Osteocyte (in vitro differentiated cells): ENCODE data around the gene TMEM87B. TPM values are rescaled to one million over a fixed set of nuclear protein-coding genes. Genes with fewer than 3 reads are reported as not detected.
"Not testable (repeated sequence)": the region's sequence is repeated elsewhere in the genome, so short reads cannot be mapped to it uniquely, and the experiment has no call there.

Source experiments
- DNase-seq: peaks from one replicate; pipeline ENCODE4 v3.0.0; 2021; ENCODE audit warnings: mixed read lengths; ENCODE audit not compliant: unreplicated experiment; ENCODE audit errors: extremely low spot score
- H3K27ac Mint-ChIP-seq: one replicate; pipeline ENCODE4 v1.8.0; 2021; ENCODE audit warnings: mild to moderate bottlenecking, mixed read lengths; ENCODE audit not compliant: unreplicated experiment
- H3K27me3 Mint-ChIP-seq: one replicate; pipeline ENCODE4 v1.8.0; 2021; ENCODE audit warnings: mixed read lengths; ENCODE audit not compliant: unreplicated experiment
- H3K36me3 Mint-ChIP-seq: one replicate; pipeline ENCODE4 v1.8.0; 2021; ENCODE audit warnings: mixed read lengths; ENCODE audit not compliant: unreplicated experiment
- H3K4me1 Mint-ChIP-seq: one replicate; pipeline ENCODE4 v1.8.0; 2021; ENCODE audit warnings: mixed read lengths; ENCODE audit not compliant: unreplicated experiment
- H3K4me3 Mint-ChIP-seq: one replicate; pipeline ENCODE4 v1.8.0; 2021; ENCODE audit warnings: mild to moderate bottlenecking, moderate library complexity, mixed read lengths; ENCODE audit not compliant: unreplicated experiment
- H3K9me3 Mint-ChIP-seq: one replicate; pipeline ENCODE4 v1.8.0; 2021; ENCODE audit warnings: mixed read lengths; ENCODE audit not compliant: unreplicated experiment
- total RNA-seq: library from RNA; stranded (reverse); gene quantifications from 2 replicates; pipeline ENCODE4 v1.2.1, GENCODE V29; 2021
- TF ChIP-seq, protein P1 (sequence below): fragments of 200-600 bp; sonication (generic); IDR thresholded peaks from 2 replicates; pipeline ENCODE4 v1.5.0; 2021; ENCODE audit warnings: antibody characterized with exemption, mild to moderate bottlenecking, moderate library complexity

TMEM87B gene
- total RNA-seq, 1 donor from 2014 or later = 10.4 TPM

DNA sequence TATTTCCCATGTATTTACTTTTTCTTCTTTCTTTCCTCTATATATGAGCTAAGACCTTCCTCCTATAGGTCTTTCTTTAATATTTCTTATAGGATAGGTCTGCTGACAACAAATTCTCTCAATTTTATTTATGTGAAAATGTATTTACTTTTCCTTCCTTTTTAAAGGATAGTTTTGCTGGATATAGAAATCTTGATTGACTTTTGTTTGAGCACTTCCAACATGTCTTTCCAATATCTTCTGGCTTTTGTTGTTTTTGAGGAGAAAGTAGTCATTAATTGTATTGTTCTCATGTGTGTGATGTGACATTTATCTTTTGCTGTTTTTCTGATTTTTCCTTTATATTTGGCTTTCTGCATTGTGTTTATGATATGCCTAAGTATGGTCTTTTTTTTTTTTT, 54.2 kb downstream of the TMEM87B start:
- no peak for DNase-seq
- Mint-ChIP-seq H3K27ac (no peak overlapping the region), H3K27me3 (no peaks in the 10 kb centered on the region), H3K36me3 (peaks cover 71% of the 10 kb centered on the region), H3K9me3 (peaks cover 11% of the 10 kb centered on the region), H3K4me1 (peaks cover 2% of the 10 kb centered on the region), H3K4me3 (no peak overlapping the region)
- TF ChIP-seq, protein P1, sequence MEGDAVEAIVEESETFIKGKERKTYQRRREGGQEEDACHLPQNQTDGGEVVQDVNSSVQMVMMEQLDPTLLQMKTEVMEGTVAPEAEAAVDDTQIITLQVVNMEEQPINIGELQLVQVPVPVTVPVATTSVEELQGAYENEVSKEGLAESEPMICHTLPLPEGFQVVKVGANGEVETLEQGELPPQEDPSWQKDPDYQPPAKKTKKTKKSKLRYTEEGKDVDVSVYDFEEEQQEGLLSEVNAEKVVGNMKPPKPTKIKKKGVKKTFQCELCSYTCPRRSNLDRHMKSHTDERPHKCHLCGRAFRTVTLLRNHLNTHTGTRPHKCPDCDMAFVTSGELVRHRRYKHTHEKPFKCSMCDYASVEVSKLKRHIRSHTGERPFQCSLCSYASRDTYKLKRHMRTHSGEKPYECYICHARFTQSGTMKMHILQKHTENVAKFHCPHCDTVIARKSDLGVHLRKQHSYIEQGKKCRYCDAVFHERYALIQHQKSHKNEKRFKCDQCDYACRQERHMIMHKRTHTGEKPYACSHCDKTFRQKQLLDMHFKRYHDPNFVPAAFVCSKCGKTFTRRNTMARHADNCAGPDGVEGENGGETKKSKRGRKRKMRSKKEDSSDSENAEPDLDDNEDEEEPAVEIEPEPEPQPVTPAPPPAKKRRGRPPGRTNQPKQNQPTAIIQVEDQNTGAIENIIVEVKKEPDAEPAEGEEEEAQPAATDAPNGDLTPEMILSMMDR = no peak

DNA sequence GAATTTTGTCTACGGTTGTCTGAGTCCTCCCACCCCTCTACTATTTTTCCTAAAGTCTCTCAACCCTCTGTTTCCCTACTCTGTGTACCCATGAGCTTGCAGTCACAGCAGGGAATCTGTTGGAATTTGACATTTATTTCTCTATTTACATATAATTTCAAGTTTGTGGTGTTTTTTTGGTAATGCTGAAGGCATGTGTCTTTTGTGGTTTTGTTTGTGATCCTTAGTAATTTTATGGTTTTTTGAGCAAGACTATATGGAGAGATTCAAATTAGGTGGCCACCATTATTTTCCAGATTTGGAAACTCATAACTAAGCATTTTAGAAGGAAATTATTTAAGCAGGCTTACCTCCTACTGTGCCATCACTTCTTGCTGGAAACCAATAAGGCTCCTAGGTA, 55.9 kb downstream of the TMEM87B start:
- H3K36me3 Mint-ChIP-seq = peaks cover 65% of the 10 kb centered on the region
- peaks cover 11% of the 10 kb centered on the region for H3K9me3 Mint-ChIP-seq
- H3K4me3 Mint-ChIP-seq = no peak overlapping the region
- no peak for DNase-seq
- H3K27ac Mint-ChIP-seq = no peak overlapping the region
- TF ChIP-seq, protein P1 = no peak
- H3K4me1 Mint-ChIP-seq = peaks cover 2% of the 10 kb centered on the region
- H3K27me3 Mint-ChIP-seq = no peaks in the 10 kb centered on the region

DNA sequence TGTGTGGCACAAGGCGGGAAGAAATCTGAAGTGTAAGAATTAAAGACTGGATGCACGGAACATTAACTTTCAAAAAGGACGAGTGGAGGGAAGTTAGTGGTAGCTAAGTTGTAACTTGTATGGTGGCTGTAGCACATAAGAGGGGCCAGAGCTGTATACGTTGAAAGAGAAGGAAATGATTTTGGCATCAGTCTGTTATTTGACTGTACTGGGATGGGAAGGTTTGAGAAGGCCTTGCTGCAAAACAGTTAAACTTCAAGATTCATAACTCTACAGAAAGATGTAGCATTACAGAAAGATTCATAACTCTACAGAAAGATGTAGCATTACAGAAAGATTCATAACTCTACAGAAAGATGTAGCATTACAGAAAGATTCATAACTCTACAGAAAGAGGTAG, 58.3 kb downstream of the TMEM87B start:
- not testable (repeated sequence) for DNase-seq, H3K4me1 Mint-ChIP-seq, H3K27me3 Mint-ChIP-seq, H3K4me3 Mint-ChIP-seq, H3K27ac Mint-ChIP-seq
- Mint-ChIP-seq H3K36me3 (peaks cover 57% of the 10 kb centered on the region), H3K9me3 (peaks cover 11% of the 10 kb centered on the region)

DNA sequence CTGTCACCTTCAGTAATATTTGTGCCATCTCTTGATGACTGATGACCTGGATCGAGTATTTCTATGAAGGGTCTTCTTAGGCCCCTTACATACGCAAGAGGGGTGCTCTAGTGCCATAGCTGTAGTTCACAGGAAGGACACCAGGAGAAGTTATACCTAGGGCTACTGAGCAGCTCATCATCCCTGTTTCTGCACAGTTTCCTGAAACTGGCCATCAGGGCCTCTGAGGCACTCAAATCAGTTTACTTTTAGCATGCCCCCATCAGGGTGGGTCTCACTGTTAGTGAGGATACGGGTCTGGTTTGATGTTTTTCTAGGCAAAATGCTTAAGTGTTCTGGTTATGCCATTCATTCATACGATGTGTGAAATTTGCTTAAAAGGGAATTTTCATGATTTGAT, 63.1 kb downstream of the TMEM87B start:
- Mint-ChIP-seq H3K9me3 (peaks cover 2% of the 10 kb centered on the region), H3K36me3 (peaks cover 19% of the 10 kb centered on the region), H3K4me1 (no peaks in the 10 kb centered on the region), H3K27me3 (no peaks in the 10 kb centered on the region), H3K27ac (no peak overlapping the region), H3K4me3 (no peak overlapping the region)
- no peak for DNase-seq
- TF ChIP-seq, protein P1 = no peak

DNA sequence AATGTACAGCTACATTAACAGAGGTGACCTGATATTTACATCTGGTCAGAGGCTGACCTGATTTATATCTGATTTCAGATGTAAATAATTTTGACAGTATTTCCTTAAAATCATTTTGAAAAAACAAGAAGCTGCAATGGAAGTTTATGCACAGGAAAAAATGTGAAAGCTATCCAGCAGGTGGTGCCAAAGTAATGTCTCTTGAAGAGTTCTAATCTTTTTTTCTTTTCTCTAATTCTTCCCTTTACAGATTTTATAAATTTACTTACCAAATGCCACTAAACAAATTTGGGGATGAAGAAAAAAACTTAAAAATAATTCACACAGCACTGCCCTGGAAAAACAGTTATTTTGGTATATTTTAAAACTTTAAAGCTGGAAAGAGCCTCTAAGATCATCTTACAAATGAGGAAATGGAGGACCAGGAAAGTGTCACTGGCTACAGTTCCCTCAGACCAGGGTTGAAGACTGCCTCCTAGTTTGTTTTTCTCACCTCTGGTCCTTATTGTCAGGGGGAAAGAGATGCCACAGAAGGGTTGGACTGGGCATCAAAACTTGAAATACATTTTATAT, 66.7 kb downstream of the TMEM87B start:
- H3K36me3 Mint-ChIP-seq = peaks cover 32% of the 10 kb centered on the region
- TF ChIP-seq, protein P1 = peak; percentile 78
- no peak for DNase-seq
- H3K4me3 Mint-ChIP-seq = no peak overlapping the region
- H3K27ac Mint-ChIP-seq = no peak overlapping the region
- peaks cover 19% of the 10 kb centered on the region for H3K9me3 Mint-ChIP-seq
- no peaks in the 10 kb centered on the region for H3K4me1 Mint-ChIP-seq
- H3K27me3 Mint-ChIP-seq = no peaks in the 10 kb centered on the region

DNA sequence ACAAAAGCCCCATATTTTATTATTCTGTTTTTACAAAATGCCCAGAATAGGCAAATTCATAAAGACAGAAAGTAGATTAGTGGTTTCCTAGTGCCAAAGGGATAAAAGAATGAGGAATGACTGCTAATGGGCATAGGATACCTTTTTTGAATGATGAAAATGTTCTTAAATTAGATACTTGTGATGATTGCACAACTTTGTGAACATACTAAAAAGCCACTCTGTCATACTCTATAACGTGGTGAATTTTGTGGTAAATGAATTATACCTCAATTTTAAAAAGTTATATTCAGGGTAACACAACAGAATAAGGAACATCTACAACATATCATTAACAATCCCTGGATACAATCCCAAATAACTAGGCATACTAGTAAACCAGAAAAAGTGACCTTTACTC, 74.0 kb downstream of the TMEM87B start:
- H3K27ac Mint-ChIP-seq = no peak overlapping the region

More for the DNA sequence above, 74.0 kb downstream of the TMEM87B start:
- Mint-ChIP-seq H3K27me3 (no peaks in the 10 kb centered on the region), H3K4me3 (no peak overlapping the region), H3K9me3 (peaks cover 40% of the 10 kb centered on the region), H3K36me3 (peaks cover 13% of the 10 kb centered on the region), H3K4me1 (no peaks in the 10 kb centered on the region)
- no peak for DNase-seq
- TF ChIP-seq, protein P1 = no peak
